GM10248 (cell line): ENCODE results near the gene HTR2B.

Source experiments
- CTCF ChIA-PET: fragments of 300-600 bp; sonication (Branson Sonifier 250); formaldehyde crosslinking; extraction: SDS; loops from one replicate; lab custom pipeline; 2021; ENCODE audit warnings: antibody characterized with exemption; lab: Yijun Ruan, JAX
- POLR2A ChIA-PET: fragments of 350-650 bp; sonication (Branson Sonifier 250); formaldehyde crosslinking; extraction: SDS; loops from one replicate; lab custom pipeline; 2020; ENCODE audit warnings: antibody characterized with exemption; lab: Yijun Ruan, JAX
- DNase-seq: peaks from one replicate; pipeline ENCODE4 v3.0.0; 2012; ENCODE audit errors: extremely low spot score
- CTCF ChIP-seq: IDR thresholded peaks from 2 replicates; pipeline ENCODE4 v1.5.1; 2012; ENCODE audit warnings: mild to moderate bottlenecking, low read depth; ENCODE audit errors: extremely low read depth, missing control alignments, control extremely low read depth

Gene HTR2B

GRCh38 chr2:231167745-231168459 lies 43.1 kb upstream of the HTR2B start:
- no peak for TF ChIP-seq CTCF
- DNase-seq: no peak
- ChIA-PET POLR2A (no interaction called here), CTCF (interaction anchor here (0.8 to 1.9 kb wide), 9 partner anchors 8 to 245 kb away, joined by 3 to 6 read pairs (median 4); no protein-coding TSS in a partner anchor)

- CTCF ChIA-PET: no interaction called here
- POLR2A ChIA-PET: no interaction called here
- no peak for DNase-seq
- no peak for TF ChIP-seq CTCF
These were observed 38.7 kb upstream of the HTR2B start for GRCh38 chr2:231163414-231164095.

GRCh38 chr2:231163011-231163410 lies 38.2 kb upstream of the HTR2B start:
- CTCF ChIA-PET: no interaction called here
- POLR2A ChIA-PET: no interaction called here
- TF ChIP-seq CTCF: no peak
- DNase-seq: no peak

GRCh38 chr2:231161877-231162329 lies 37.1 kb upstream of the HTR2B start:
- ChIA-PET CTCF (interaction anchor here (0.8 to 1.1 kb wide), 3 partner anchors 10 to 15 kb away, joined by 3 read pairs; no protein-coding TSS in a partner anchor), POLR2A (no interaction called here)
- DNase-seq: no peak
- TF ChIP-seq CTCF: no peak

GRCh38 chr2:231161252-231161839 lies 36.5 kb upstream of the HTR2B start:
- POLR2A ChIA-PET: no interaction called here

More at GRCh38 chr2:231161252-231161839, 36.5 kb upstream of the HTR2B start:
- DNase-seq: no peak
- CTCF ChIA-PET: interaction anchor here (0.9 to 1.1 kb wide), 2 partner anchors 14 to 15 kb away, joined by 3 read pairs; no protein-coding TSS in a partner anchor
- no peak for TF ChIP-seq CTCF
